PFSK-1 (cell line): ENCODE data around the gene COL23A1.

Experiments
- FOXP2 ChIP-seq: optimal IDR thresholded peaks from 2 replicates; pipeline ENCODE3; 2011; ENCODE audit warnings: borderline replicate concordance, control low read depth, inconsistent platforms; ENCODE audit not compliant: insufficient read depth; ENCODE audit errors: extremely low read length, extremely low read depth
- POLR2AphosphoS5 ChIP-seq: IDR thresholded peaks from 2 replicates; pipeline ENCODE4 v1.6.1; 2012; ENCODE audit warnings: low read depth, mild to moderate bottlenecking, control low read depth, low read length, moderate library complexity
- REST ChIP-seq, 2 experiments: IDR thresholded peaks; 2 replicates each; pipeline versions ENCODE4 v1.6.1 to v1.8.0; 2011 to 2012; ENCODE audit warnings: low read depth in 2 of 2, low read length in 2 of 2, control low read depth in 1 of 2, inconsistent platforms in 1 of 2, mild to moderate bottlenecking in 1 of 2, moderate library complexity in 1 of 2; ENCODE audit not compliant: insufficient read depth in 1 of 2
- SIN3A ChIP-seq: IDR thresholded peaks from 2 replicates; pipeline ENCODE4 v1.6.1; 2012; ENCODE audit warnings: mild to moderate bottlenecking, low read length, moderate library complexity, borderline replicate concordance; ENCODE audit not compliant: insufficient read depth
- TAF1 ChIP-seq: IDR thresholded peaks from 2 replicates; pipeline ENCODE4 v1.6.1; 2012; ENCODE audit warnings: low read length, control low read depth, borderline replicate concordance; ENCODE audit not compliant: insufficient read depth

GRCh38 chr5:178240341-178240741, 349.9 kb downstream of the COL23A1 start:
- TF ChIP-seq REST (IDR thresholded peaks at IDR 0.05; ENCODE audit: insufficient read depth in 1 of 2, low read depth in 2 of 2, low read length in 2 of 2): no peak
- no peak for TF ChIP-seq POLR2AphosphoS5
- TF ChIP-seq TAF1: no peak
- TF ChIP-seq FOXP2: no peak
- no peak for TF ChIP-seq SIN3A
